GM21423 (cell line): Measurements from ENCODE around the gene SIGLEC8.

Experiments
- ATAC-seq: cut with Tn5 transposase; IDR thresholded peaks from one replicate; pipeline ENCODE4 v1.9.1; 2021; ENCODE audit warnings: mild to moderate bottlenecking, moderate library complexity; ENCODE audit not compliant: unreplicated experiment

Gene SIGLEC8

DNA sequence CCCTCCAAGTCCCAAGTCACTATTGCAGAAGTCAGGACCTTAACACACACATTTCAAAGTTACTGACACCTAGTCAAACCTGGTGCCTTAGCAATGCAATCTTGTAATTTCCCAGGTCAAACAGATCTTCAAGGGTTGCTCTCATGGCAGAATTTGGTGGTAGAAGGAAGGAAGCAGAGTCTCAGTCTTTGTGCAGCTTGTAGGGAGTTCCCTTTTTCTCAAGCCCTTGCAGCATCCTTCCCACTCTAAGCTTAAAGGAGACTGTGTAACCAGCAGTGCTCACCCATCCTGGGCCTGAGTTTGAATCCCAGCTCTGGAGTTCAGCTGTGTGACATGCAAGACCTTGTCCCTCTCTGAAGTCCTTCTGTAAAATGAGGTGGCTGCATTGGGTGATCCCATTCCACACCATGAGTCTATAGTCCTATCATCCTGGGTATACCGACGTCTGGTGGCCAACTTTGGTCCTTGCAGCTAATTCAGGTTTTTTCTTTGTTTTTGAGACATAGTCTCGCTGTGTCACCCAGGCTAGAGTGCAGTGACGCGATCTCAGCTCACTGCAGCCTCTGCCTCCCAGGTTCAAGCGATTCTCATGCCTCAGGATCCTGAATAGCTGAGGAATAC is 50.6 kb downstream of the SIGLEC8 start:
- ATAC-seq, result no peak

DNA sequence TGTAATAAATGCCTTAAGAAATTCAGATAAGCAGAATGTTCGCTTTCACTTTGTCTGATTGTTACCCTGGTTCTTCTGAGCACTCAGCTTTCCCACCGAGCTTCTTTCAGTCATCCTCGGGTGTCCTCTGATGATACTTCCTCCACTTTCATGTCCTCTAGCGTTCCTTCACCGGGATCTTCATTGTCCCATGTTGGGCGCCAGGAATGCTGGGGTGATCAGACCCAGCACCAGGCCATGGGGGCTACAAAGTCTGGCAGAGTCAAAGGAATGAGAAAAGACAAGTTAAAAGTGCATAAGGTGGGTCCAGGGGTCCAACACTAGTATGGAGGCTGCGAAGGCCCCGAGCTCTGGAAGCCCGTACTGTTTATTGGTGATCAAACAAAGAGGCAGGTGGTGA is 56.1 kb downstream of the SIGLEC8 start:
- ATAC-seq, result no peak
